Testis (tissue), 3 donors: Measurements from ENCODE around the gene TBCCD1. TPM values are rescaled to one million over a fixed set of nuclear protein-coding genes. Genes with fewer than 3 reads are reported as not detected.

ENCODE experiments used
- DNase-seq: peaks from one replicate; pipeline ENCODE4 v3.0.0-alpha.2; 2019
- H3K27ac ChIP-seq, 2 donors: fragments of 200-600 bp; sonication (generic); one replicate each; pipeline ENCODE4 v1.5.1; 2019
- H3K27me3 ChIP-seq: fragments of 200-600 bp; sonication (generic); one replicate; pipeline ENCODE4 v1.5.1; 2019
- H3K36me3 ChIP-seq: fragments of 200-600 bp; sonication (generic); one replicate; pipeline ENCODE4 v1.5.1; 2017; ENCODE audit warnings: low read depth; ENCODE audit errors: missing control alignments
- H3K4me1 ChIP-seq: fragments of 200-600 bp; sonication (generic); one replicate; pipeline ENCODE4 v1.5.1; 2019
- H3K4me3 ChIP-seq, 2 donors: fragments of 200-600 bp; sonication (generic); one replicate each; pipeline ENCODE4 v1.5.1; 2017 to 2019
- H3K9me3 ChIP-seq: fragments of 200-600 bp; sonication (generic); one replicate; pipeline ENCODE4 v1.5.1; 2017
- CTCF ChIP-seq, 3 experiments: fragments of 450-650 bp in 2 of 3; fragments of 200-600 bp in 1 of 3; sonication (generic) in 1 of 3; IDR thresholded peaks; one replicate each; pipeline ENCODE4 v1.5.1; 2016 to 2019; ENCODE audit warnings: antibody characterized with exemption in 3 of 3, mild to moderate bottlenecking in 2 of 3, moderate library complexity in 1 of 3
- POLR2A ChIP-seq: fragments of 450-650 bp; IDR thresholded peaks from one replicate; pipeline ENCODE4 v1.6.1; 2017; ENCODE audit warnings: antibody characterized with exemption, mild to moderate bottlenecking, moderate library complexity
- WGBS, 2 donors: methylation state at CpG; one replicate each; pipeline ENCODE4 v1.1.5; 2018; 5-methylcytosine and 5-hydroxymethylcytosine counted together
- intact Hi-C: fragments of 100-400 bp; cut with DNase I; formaldehyde crosslinking; loops from one replicate; pipeline ENCODE4 v1.15.1; 2023; ENCODE audit warnings: low total_unique reads
- polyA plus RNA-seq: library from polyadenylated mRNA; stranded (reverse); fragments of 350-450 nt; fragmentation: Illumina TruSeq; extraction: RNeasy Lipid Tissue Mini Kit (QIAGEN cat#74804); gene quantifications from one replicate; pipeline ENCODE4 v1.2.3, GENCODE V29; 2014; ENCODE audit warnings: low read depth, low replicate concordance; ENCODE audit not compliant: insufficient read depth
- total RNA-seq, 2 donors: library from RNA; depleted of rRNA; stranded (reverse); fragments of >200 nt; gene quantifications; one replicate each; pipeline ENCODE4 v1.2.3, GENCODE V29; 2016

Gene TBCCD1
- total and polyA plus RNA-seq, 3 donors from 2014 or later: 33.1 to 43.4 (median 35.0) TPM

DNA sequence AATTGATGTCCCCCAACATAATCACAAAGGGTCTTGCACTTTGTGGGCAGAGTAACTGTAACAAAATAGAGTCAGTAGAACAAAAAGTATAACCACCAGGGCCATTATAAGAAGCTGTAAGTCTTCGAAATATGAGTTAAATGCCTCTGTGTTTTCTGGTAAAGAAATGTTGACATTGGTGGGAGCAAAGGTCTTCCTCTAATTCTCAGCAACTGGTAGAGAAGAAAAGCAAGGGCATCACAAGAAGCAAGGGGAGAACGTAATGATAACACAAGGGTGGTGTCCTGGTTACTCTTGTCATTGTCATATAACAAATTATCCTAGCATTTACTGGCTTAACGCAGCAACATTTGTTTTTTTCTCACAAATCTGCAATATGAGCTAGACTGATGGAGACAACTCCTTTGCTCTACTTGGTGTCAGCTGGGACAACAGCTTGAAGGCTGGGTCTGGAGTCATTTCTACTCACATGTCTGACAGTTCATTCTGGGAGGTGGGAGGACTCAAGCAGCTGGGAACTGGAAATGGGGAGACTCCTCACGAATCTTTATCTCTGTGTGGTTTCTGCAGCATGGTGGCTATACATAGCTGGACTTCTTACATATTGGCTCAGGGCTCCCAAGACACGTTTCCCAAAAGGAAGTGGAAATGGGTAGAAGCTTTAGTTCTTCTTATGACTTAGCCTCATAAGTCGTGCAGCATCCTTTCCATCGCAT is 23.6 kb upstream of the TBCCD1 start:
- intact Hi-C loops: no loop called here
- H3K27ac ChIP-seq: no peak overlapping the region
- no peaks in the 10 kb centered on the region for H3K4me1 ChIP-seq
- DNase-seq: no peak
- no peak for TF ChIP-seq POLR2A
- no peak for TF ChIP-seq CTCF (IDR thresholded peaks at IDR 0.05)
- H3K9me3 ChIP-seq: no peaks in the 10 kb centered on the region
- no peaks in the 10 kb centered on the region for H3K27me3 ChIP-seq
- 82 to 83% methylated on average over 7 of the region's 7 CpGs for WGBS, 2 donors
- H3K36me3 ChIP-seq: no peaks in the 10 kb centered on the region
- no peak overlapping the region for H3K4me3 ChIP-seq

- Histone ChIP-seq H3K36me3 (no peaks in the 10 kb centered on the region), H3K9me3 (no peaks in the 10 kb centered on the region), H3K27me3 (no peaks in the 10 kb centered on the region), H3K4me1 (no peaks in the 10 kb centered on the region), H3K27ac (no peak overlapping the region), H3K4me3 (no peak overlapping the region)
- intact Hi-C loops: no loop called here
- DNase-seq: no peak
- no peak for TF ChIP-seq CTCF (IDR thresholded peaks at IDR 0.05)
- no peak for TF ChIP-seq POLR2A
- WGBS, 2 donors: 74 to 82% methylated on average over 5 of the region's 5 CpGs
Measured at GRCh38 chr3:186589856-186590579, 22.9 kb upstream of the TBCCD1 start.

- DNase-seq: no peak
- 50 to 51% methylated on average over 3 of the region's 3 CpGs for WGBS, 2 donors
Measured at GRCh38 chr3:186589121-186589520, 22.0 kb upstream of the TBCCD1 start.

DNA sequence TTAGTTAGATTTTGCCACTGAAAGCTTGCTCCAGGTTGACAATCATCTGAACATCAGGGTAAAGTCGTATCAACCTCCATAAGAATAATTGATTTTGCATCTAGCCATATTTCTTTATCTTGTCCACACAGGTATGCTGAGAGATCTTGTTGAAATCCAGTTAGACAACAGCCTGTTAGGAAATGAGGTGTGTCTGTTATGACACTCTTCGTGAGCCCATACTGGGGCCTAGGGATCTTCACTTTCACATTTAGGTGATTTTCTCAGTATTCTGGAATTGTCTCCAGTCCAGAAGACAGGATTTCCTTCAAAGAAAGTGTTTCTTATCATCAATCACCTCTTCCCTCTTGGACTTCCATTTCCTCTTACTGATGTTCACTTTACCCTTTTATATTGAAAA is 21.5 kb upstream of the TBCCD1 start:
- intact Hi-C loops: no loop called here
- WGBS, 2 donors: 82 to 85% methylated on average over 2 of the region's 2 CpGs
- no peak overlapping the region for H3K4me3 ChIP-seq

More at GRCh38 chr3:186589121-186589520, 22.0 kb upstream of the TBCCD1 start:
- Histone ChIP-seq H3K36me3 (no peaks in the 10 kb centered on the region), H3K4me1 (no peaks in the 10 kb centered on the region), H3K4me3 (no peak overlapping the region), H3K9me3 (no peaks in the 10 kb centered on the region), H3K27me3 (no peaks in the 10 kb centered on the region), H3K27ac (no peak overlapping the region)
- TF ChIP-seq CTCF (IDR thresholded peaks at IDR 0.05) (no peak), POLR2A (no peak)
- intact Hi-C loops: no loop called here

More for the DNA sequence above, 21.5 kb upstream of the TBCCD1 start:
- DNase-seq: no peak
- Histone ChIP-seq H3K4me1 (no peaks in the 10 kb centered on the region), H3K27me3 (no peaks in the 10 kb centered on the region), H3K36me3 (no peaks in the 10 kb centered on the region), H3K9me3 (no peaks in the 10 kb centered on the region), H3K27ac (no peak overlapping the region)
- TF ChIP-seq CTCF (IDR thresholded peaks at IDR 0.05): no peak
- TF ChIP-seq POLR2A: no peak
